Natural killer cell (primary cell): ENCODE data around the gene SUMF1. TPM values are rescaled to one million over a fixed set of nuclear protein-coding genes. Genes with fewer than 3 reads are reported as not detected.

ENCODE experiments used
- ATAC-seq, 3 donors: fragments of 150-1000 bp in 2 of 3; fragments of 200-7000 bp in 1 of 3; cut with Tn5 transposase; 1 replicate in 1 of 3; 2 replicates in 2 of 3; pipeline ENCODE4 v1.10.0; 2021; ENCODE audit warnings: mild to moderate bottlenecking in 2 of 3, moderate library complexity in 2 of 3
- DNase-seq, 2 donors: peaks; one replicate each; pipeline versions ENCODE4 v3.0.0 to v3.0.0-alpha.2; 2013 to 2021; ENCODE audit warnings: mixed read lengths in 1 of 2
- H3K27ac ChIP-seq: one replicate; pipeline ENCODE4 v1.5.1; 2013; ENCODE audit warnings: mild to moderate bottlenecking, low read length
- H3K27me3 ChIP-seq: one replicate; pipeline ENCODE4 v1.6.1; 2013; ENCODE audit warnings: low read length; ENCODE audit not compliant: control insufficient read depth, insufficient read depth
- H3K36me3 ChIP-seq: one replicate; pipeline ENCODE4 v1.6.1; 2013; ENCODE audit warnings: low read length; ENCODE audit not compliant: control insufficient read depth, insufficient read depth
- H3K4me1 ChIP-seq: one replicate; pipeline ENCODE4 v1.6.1; 2013; ENCODE audit warnings: low read length; ENCODE audit not compliant: control insufficient read depth, insufficient read depth
- H3K4me3 ChIP-seq: one replicate; pipeline ENCODE4 v1.5.1; 2013; ENCODE audit warnings: low read length
- H3K9me3 ChIP-seq: one replicate; pipeline ENCODE4 v1.6.1; 2013; ENCODE audit warnings: low read length; ENCODE audit not compliant: control insufficient read depth, insufficient read depth
- H3K27ac Mint-ChIP-seq, 2 donors: one replicate each; pipeline ENCODE4 v1.8.0; 2022; ENCODE audit warnings: mild to moderate bottlenecking in 2 of 2, mixed read lengths in 2 of 2, moderate library complexity in 1 of 2
- H3K27me3 Mint-ChIP-seq, 2 donors: one replicate each; pipeline ENCODE4 v1.8.0; 2022; ENCODE audit warnings: low read depth in 2 of 2, mixed read lengths in 2 of 2
- H3K36me3 Mint-ChIP-seq: one replicate; pipeline ENCODE4 v1.8.0; 2022; ENCODE audit warnings: mixed read lengths
- H3K4me1 Mint-ChIP-seq, 2 donors: one replicate each; pipeline ENCODE4 v1.8.0; 2022; ENCODE audit warnings: mixed read lengths in 2 of 2
- H3K4me3 Mint-ChIP-seq: one replicate; pipeline ENCODE4 v1.8.0; 2022; ENCODE audit warnings: mild to moderate bottlenecking, moderate library complexity, mixed read lengths
- H3K9me3 Mint-ChIP-seq, 2 donors: one replicate each; pipeline ENCODE4 v1.8.0; 2022; ENCODE audit warnings: mixed read lengths in 2 of 2
- WGBS: methylation state at CpG from one replicate; pipeline ENCODE4 v1.1.7; 2013; ENCODE audit warnings: missing lambda C conversion rate; ENCODE audit not compliant: insufficient coverage; 5-methylcytosine and 5-hydroxymethylcytosine counted together
- intact Hi-C: fragments of 100-400 bp; cut with micrococcal nuclease; formaldehyde crosslinking; loops from one replicate; pipeline ENCODE4 v1.14.2; 2022
- total RNA-seq, 4 donors: library from RNA; stranded (reverse); fragments of 120-200 nt in 1 of 4; gene quantifications; one replicate each; pipeline versions ENCODE4 v1.2.3 to v1.2.4, GENCODE V29; 2013 to 2022
- TF ChIP-seq, protein P1 (sequence below): fragments of 200-600 bp; IDR thresholded peaks from one replicate; pipeline ENCODE4 v1.8.0; 2022; ENCODE audit warnings: antibody characterized with exemption

The SUMF1 gene
- total RNA-seq, 3 donors from 2014 or later (not counting 1 experiment from before 2014, with no cell fraction given), result 16.3 to 19.8 (median 19.3) TPM

DNA sequence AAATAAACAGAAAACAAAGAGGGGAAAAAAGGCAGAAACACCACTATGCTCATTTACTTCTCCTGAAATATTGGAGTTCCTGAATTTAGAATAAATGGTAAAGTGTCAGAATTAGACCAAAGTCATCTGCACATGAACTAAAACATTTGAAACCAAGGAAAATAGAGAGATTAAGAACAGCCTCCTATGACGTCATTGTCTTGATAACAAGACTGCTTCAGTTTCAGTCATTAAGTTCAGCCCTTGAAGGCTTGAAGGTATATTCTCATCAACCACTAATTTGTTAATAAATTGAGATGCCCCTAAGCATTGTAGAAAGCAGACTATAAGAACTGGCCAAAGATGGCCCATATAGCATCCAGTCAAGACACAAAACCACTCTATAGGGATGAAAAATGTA, 2.5 kb downstream of the SUMF1 start:
- no peaks in the 10 kb centered on the region for H3K27me3 Mint-ChIP-seq
- H3K4me1 ChIP-seq, result peaks cover 8% of the 10 kb centered on the region
- H3K36me3 Mint-ChIP-seq, result no peaks in the 10 kb centered on the region
- no peak overlapping the region for H3K4me3 ChIP-seq
- TF ChIP-seq, protein P1, sequence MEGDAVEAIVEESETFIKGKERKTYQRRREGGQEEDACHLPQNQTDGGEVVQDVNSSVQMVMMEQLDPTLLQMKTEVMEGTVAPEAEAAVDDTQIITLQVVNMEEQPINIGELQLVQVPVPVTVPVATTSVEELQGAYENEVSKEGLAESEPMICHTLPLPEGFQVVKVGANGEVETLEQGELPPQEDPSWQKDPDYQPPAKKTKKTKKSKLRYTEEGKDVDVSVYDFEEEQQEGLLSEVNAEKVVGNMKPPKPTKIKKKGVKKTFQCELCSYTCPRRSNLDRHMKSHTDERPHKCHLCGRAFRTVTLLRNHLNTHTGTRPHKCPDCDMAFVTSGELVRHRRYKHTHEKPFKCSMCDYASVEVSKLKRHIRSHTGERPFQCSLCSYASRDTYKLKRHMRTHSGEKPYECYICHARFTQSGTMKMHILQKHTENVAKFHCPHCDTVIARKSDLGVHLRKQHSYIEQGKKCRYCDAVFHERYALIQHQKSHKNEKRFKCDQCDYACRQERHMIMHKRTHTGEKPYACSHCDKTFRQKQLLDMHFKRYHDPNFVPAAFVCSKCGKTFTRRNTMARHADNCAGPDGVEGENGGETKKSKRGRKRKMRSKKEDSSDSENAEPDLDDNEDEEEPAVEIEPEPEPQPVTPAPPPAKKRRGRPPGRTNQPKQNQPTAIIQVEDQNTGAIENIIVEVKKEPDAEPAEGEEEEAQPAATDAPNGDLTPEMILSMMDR, result no peak
- no peaks in the 10 kb centered on the region for H3K27me3 ChIP-seq
- no peak overlapping the region for H3K27ac ChIP-seq
- H3K27ac Mint-ChIP-seq, result peak overlapping the region; percentile 38 to 89
- no peaks in the 10 kb centered on the region for H3K9me3 Mint-ChIP-seq
- intact Hi-C loops, result no loop called here
- DNase-seq (no peak), ATAC-seq (no peak)
- peak overlapping the region; percentile 72 for H3K4me3 Mint-ChIP-seq
- WGBS, result 100% methylated on average over 1 of the region's 1 CpG
- H3K9me3 ChIP-seq, result no peaks in the 10 kb centered on the region
- no peaks in the 10 kb centered on the region for H3K36me3 ChIP-seq
- H3K4me1 Mint-ChIP-seq, result peaks cover 14 to 22% of the 10 kb centered on the region in 2 donors

DNA sequence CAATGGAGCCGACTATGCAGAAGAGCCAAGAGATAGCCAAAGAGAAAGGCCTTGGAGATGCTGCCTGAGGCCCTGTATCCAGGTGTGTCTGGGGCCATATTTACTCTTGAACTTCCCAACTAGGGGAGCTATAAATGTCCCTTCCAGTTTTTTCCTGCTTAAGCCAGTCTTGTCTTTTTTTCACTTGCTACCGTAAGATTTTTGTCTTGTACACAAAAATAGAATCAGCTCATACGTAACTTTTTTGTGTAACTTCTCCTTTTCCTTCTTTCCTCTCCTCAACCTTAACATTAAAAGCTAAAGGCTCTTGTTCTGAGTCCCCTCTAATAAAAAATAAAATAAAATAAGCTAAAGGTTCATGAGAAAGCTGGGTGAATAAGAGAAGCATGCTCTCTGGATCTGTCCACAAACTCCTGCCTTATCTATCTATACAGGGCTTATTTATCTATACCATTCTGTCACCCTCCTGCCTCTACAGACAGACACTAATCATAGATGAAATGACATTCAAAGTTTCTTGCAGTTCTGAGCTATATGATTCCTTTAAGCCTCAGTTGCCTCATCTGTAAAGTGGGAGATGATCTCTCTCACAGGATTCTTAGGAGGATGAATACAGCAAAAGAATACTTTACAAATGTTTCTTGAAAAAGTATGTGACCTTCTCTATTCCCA, 4.6 kb downstream of the SUMF1 start:
- H3K9me3 Mint-ChIP-seq, result no peaks in the 10 kb centered on the region
- intact Hi-C loops, result no loop called here
- peaks cover 12 to 21% of the 10 kb centered on the region in 2 donors for H3K4me1 Mint-ChIP-seq
- Histone ChIP-seq H3K9me3 (no peaks in the 10 kb centered on the region), H3K36me3 (no peaks in the 10 kb centered on the region), H3K4me1 (peaks cover 7% of the 10 kb centered on the region), H3K4me3 (no peak overlapping the region), H3K27me3 (no peaks in the 10 kb centered on the region), H3K27ac (no peak overlapping the region)
- H3K4me3 Mint-ChIP-seq, result no peak overlapping the region
- H3K36me3 Mint-ChIP-seq, result no peaks in the 10 kb centered on the region
- TF ChIP-seq, protein P1, result no peak
- DNase-seq, result no peak
- no peak for ATAC-seq
- WGBS, result 68% methylated on average over 3 of the region's 3 CpGs
- no peaks in the 10 kb centered on the region for H3K27me3 Mint-ChIP-seq
- H3K27ac Mint-ChIP-seq, result no peak overlapping the region

DNA sequence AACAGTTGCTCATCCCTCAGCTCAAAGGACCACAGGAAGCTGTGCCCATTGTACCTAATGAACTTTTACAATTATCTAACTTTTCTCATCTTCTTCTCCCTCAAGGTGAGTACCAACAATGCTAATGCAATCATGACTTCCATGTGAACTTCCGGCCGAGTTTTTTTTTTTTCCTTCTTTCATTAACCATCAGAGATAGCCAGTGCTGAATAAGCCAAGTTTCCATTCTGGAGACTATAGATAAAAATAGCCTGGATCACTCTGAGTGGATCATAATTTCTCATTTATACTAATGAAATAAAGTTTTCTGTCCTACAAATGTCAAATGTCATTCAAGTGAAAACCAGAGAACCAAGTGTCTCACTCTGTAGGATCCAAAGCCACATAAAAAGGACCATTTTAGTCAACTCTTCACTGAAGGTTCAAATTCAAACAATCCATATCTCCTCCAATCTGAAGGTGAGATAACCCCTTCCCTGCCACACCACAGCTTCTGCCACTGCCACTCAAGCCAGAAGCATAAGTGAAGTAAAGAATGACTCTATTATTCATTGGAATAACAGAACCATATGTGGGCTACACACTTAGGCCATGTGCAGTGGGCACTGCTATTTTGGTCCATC, 5.5 kb downstream of the SUMF1 start:
- ATAC-seq, result no peak
- no peaks in the 10 kb centered on the region for H3K27me3 ChIP-seq
- H3K36me3 Mint-ChIP-seq, result no peaks in the 10 kb centered on the region
- TF ChIP-seq, protein P1, result no peak
- H3K27ac Mint-ChIP-seq, result no peak overlapping the region
- H3K9me3 ChIP-seq, result no peaks in the 10 kb centered on the region
- H3K27ac ChIP-seq, result no peak overlapping the region
- H3K4me3 ChIP-seq, result no peak overlapping the region
- no peaks in the 10 kb centered on the region for H3K9me3 Mint-ChIP-seq
- H3K36me3 ChIP-seq, result no peaks in the 10 kb centered on the region
- no peaks in the 10 kb centered on the region for H3K27me3 Mint-ChIP-seq
- no peak overlapping the region for H3K4me3 Mint-ChIP-seq
- DNase-seq, result no peak
- H3K4me1 Mint-ChIP-seq, result peaks cover 6 to 12% of the 10 kb centered on the region in 2 donors
- intact Hi-C loops, result no loop called here
- H3K4me1 ChIP-seq, result peaks cover 3% of the 10 kb centered on the region
- WGBS, result 88% methylated on average over 2 of the region's 2 CpGs
